Measurements from ENCODE around the gene ARL5A.

- TF ChIP-seq USF2 (CRISPR knock-in tag; IDR thresholded peaks at IDR 0.05) (no peak), CHD7 (IDR thresholded peaks at IDR 0.05; ENCODE audit: low read depth, low read length) (no peak), ZNF398 (CRISPR knock-in tag; IDR thresholded peaks at IDR 0.05) (no peak), PHB2 (IDR thresholded peaks at IDR 0.05; ENCODE audit: low read depth) (no peak), CTCF (IDR thresholded peaks at IDR 0.05 in 2 of 3, conservative IDR thresholded peaks at IDR 0.05 in 1 of 3; ENCODE audit: insufficient read depth in 2 of 3, low read depth in 1 of 3, low read length in 3 of 3) (no peak)
Measured at GRCh38 chr2:151753540-151753939, 74.7 kb downstream of the ARL5A start.

All from K562 (cell line).